Mucosa of descending colon (tissue), 3 donors: Measurements from ENCODE around the gene PLK2. TPM values are rescaled to one million over a fixed set of nuclear protein-coding genes. Genes with fewer than 3 reads are reported as not detected.

Source experiments
- ATAC-seq: fragments of 200-7000 bp; cut with Tn5 transposase; one replicate; pipeline ENCODE4 v1.9.1; 2020; ENCODE audit warnings: mild to moderate bottlenecking, moderate library complexity
- DNase-seq, 3 donors: peaks; one replicate each; pipeline ENCODE4 v3.0.0-alpha.2; 2020
- H3K36me3 ChIP-seq: fragments of 200-600 bp; one replicate; pipeline ENCODE4 v1.8.0; 2021; ENCODE audit warnings: low read depth, mild to moderate bottlenecking
- H3K4me1 ChIP-seq: fragments of 200-600 bp; one replicate; pipeline ENCODE4 v1.8.0; 2021; ENCODE audit warnings: low read depth, mild to moderate bottlenecking
- H3K4me3 ChIP-seq: fragments of 200-600 bp; one replicate; pipeline ENCODE4 v1.8.0; 2021; ENCODE audit warnings: mild to moderate bottlenecking
- H3K9me3 ChIP-seq: fragments of 200-600 bp; one replicate; pipeline ENCODE4 v1.8.0; 2021; ENCODE audit warnings: mild to moderate bottlenecking
- CTCF ChIP-seq: fragments of 200-600 bp; IDR thresholded peaks from one replicate; pipeline ENCODE4 v1.8.0; 2022; ENCODE audit warnings: antibody characterized with exemption, mild to moderate bottlenecking
- intact Hi-C, 2 donors: fragments of 100-400 bp; cut with DNase I in 1 of 2; cut with micrococcal nuclease in 1 of 2; formaldehyde crosslinking; loops; one replicate each; pipeline versions ENCODE4 v1.11.0 to v1.11.1; 2022; cut with DNase I, micrococcal nuclease
- total RNA-seq, 3 donors: library from RNA; stranded (reverse); fragmentation: NEBNext Ultra II Directional in 2 of 3; extraction: Animal tissue kit (Norgen Biotek cat#: 25700) in 2 of 3; gene quantifications; one replicate each; pipeline versions ENCODE4 v1.2.1 to v1.2.4, GENCODE V29; 2021 to 2023
- donor health status: DM: no; HTN: no; CAD: no; lungs with moderate emphysema.
- donor health status: DM: no; HTN: no; CAD: no.
- donor health status: DM: no; HTN: yes; CAD: no.

Gene PLK2
- total RNA-seq, 3 donors from 2014 or later: 13.0 to 24.7 (median 14.5) TPM

DNA sequence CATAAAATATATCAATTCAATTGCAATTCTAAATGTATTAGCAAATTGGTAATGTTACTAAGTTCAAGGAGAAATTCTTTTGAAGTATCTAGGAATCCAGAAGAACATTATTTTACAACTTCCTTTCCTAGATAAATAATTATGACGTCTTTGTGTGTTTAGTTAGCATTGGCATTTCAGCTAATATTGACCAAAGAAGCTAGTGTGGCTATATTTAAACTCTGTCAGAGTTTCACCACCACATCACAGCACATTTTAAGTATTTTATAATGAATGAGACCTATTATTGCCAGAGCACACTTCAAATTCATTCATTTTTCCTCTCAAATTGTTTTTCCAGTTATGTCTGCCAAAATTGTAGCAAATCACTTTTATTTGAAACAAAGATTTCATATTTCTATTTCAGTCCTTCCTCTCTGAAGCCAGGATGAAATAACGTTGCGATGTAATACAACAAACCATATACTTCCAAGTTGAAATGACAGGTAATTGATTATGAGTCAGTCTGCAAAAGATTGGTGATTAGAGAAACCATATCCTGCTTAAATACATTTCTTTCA lies 18.9 kb downstream of the PLK2 start:
- intact Hi-C loops: no loop called here
- H3K4me1 ChIP-seq: no peaks in the 10 kb centered on the region
- DNase-seq: no peak
- no peak overlapping the region for H3K4me3 ChIP-seq
- ATAC-seq: no peak
- no peaks in the 10 kb centered on the region for H3K9me3 ChIP-seq
- TF ChIP-seq CTCF: no peak
- no peaks in the 10 kb centered on the region for H3K36me3 ChIP-seq

DNA sequence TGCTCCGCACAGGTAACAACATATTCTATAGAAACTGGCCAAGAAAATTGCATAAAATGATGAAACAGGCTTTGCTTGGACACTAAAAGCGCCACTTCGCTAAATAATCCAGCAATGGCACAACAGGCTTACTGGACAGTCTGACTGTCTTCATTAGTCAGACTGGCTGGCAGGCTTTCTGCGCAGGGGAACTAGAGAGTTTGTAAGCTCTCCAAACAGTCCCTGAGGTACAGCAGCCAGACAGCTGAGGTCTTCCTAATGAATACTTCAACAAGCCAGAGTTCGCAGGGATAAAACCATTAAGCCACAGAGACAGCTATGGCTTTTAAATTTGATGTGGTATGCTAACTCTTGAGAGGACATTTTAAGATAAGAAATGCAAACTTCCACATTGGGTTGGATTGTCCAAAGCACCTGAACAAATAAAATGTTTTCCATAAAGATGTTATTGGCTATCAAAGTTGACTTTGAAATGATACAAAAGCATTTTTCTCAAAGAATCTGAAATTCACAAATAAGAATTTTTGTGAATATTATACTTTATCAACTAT lies 20.7 kb downstream of the PLK2 start:
- no peaks in the 10 kb centered on the region for H3K9me3 ChIP-seq
- TF ChIP-seq CTCF: no peak
- ATAC-seq: peak; percentile 15
- H3K4me3 ChIP-seq: no peak overlapping the region
- H3K36me3 ChIP-seq: no peaks in the 10 kb centered on the region
- DNase-seq: no peak
- intact Hi-C loops: no loop called here
- H3K4me1 ChIP-seq: no peaks in the 10 kb centered on the region

GRCh38 chr5:58437661-58438060 lies 22.2 kb downstream of the PLK2 start:
- no peak for TF ChIP-seq CTCF
- H3K4me3 ChIP-seq: no peak overlapping the region
- no peaks in the 10 kb centered on the region for H3K4me1 ChIP-seq
- intact Hi-C loops: no loop called here
- no peaks in the 10 kb centered on the region for H3K36me3 ChIP-seq
- DNase-seq (no peak), ATAC-seq (no peak)
- no peaks in the 10 kb centered on the region for H3K9me3 ChIP-seq

- H3K4me1 ChIP-seq: no peaks in the 10 kb centered on the region
- no peak for DNase-seq
- intact Hi-C loops: no loop called here
- ATAC-seq: no peak
- H3K36me3 ChIP-seq: no peaks in the 10 kb centered on the region
- no peak overlapping the region for H3K4me3 ChIP-seq
- H3K9me3 ChIP-seq: no peaks in the 10 kb centered on the region
- TF ChIP-seq CTCF: no peak
Observed at GRCh38 chr5:58431832-58432231, 28.1 kb downstream of the PLK2 start.

GRCh38 chr5:58412932-58413331 lies 47.0 kb downstream of the PLK2 start:
- no peak for TF ChIP-seq CTCF
- DNase-seq: no peak
- Histone ChIP-seq H3K4me3 (no peak overlapping the region), H3K4me1 (no peaks in the 10 kb centered on the region), H3K9me3 (no peaks in the 10 kb centered on the region), H3K36me3 (no peaks in the 10 kb centered on the region)
- intact Hi-C loops: no loop called here
- no peak for ATAC-seq

DNA sequence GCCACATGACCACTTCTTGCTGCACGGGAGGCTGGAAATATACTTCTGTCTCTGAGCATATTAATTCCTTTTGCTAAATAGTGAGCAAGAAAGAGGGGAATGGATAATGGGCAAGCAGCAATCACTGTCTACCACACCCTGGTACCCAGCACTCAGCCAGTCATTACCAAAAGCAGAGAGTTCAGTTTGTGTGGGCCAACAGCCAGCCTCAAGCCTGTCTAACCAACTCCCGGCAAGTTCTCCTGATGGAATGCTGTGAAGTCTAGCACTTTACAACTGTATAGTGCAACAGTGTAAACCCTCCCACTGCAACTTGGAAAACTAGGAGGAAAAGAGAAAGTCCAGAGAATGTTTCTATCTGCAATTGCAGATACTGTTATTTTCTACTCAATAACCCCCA lies 47.8 kb downstream of the PLK2 start:
- no peaks in the 10 kb centered on the region for H3K4me1 ChIP-seq
- ATAC-seq: no peak
- H3K9me3 ChIP-seq: no peaks in the 10 kb centered on the region
- no peak for TF ChIP-seq CTCF
- no peak for DNase-seq
- no peak overlapping the region for H3K4me3 ChIP-seq
- H3K36me3 ChIP-seq: no peaks in the 10 kb centered on the region
- intact Hi-C loops: no loop called here
